Right lobe of liver (tissue), 4 donors: ENCODE measurements around the gene TM9SF2.

Experiments
- POLR2A ChIP-seq: fragments of 450-650 bp; IDR thresholded peaks from one replicate; pipeline ENCODE4 v1.6.1; 2017; ENCODE audit warnings: antibody characterized with exemption, mild to moderate bottlenecking
- TF ChIP-seq, protein P1 (sequence below), 4 donors: fragments of 200-600 bp in 3 of 4; fragments of 450-650 bp in 1 of 4; IDR thresholded peaks; one replicate each; pipeline versions ENCODE4 v1.5.1 to v1.8.0; 2016 to 2022; ENCODE audit warnings: antibody characterized with exemption in 4 of 4, mild to moderate bottlenecking in 2 of 4
- donor health status: DM: no; HTN: no; CAD: no.
- donor health status: DM: no; HTN: no; CAD: no.
- donor health status: DM: no; HTN: yes; CAD: no.

DNA sequence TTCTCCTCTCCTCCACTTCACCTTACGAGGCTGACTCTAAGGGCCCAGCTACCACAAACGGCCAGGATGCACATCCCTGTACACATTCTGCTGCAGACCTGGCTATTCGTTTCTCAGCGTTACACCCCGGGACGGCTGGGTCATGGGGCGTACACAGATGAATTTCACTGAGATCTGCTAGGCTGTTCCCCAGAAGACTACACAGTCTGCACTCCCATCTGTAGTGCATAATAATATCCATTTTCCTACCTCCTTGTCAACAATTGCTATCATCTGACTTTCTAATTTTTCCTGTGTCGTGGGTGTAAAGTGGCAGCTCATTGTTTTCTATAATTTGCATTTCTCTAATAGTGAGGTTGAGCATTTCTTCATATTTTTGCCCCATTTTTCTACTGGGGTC is 85.7 kb downstream of the TM9SF2 start:
- TF ChIP-seq, protein P1, sequence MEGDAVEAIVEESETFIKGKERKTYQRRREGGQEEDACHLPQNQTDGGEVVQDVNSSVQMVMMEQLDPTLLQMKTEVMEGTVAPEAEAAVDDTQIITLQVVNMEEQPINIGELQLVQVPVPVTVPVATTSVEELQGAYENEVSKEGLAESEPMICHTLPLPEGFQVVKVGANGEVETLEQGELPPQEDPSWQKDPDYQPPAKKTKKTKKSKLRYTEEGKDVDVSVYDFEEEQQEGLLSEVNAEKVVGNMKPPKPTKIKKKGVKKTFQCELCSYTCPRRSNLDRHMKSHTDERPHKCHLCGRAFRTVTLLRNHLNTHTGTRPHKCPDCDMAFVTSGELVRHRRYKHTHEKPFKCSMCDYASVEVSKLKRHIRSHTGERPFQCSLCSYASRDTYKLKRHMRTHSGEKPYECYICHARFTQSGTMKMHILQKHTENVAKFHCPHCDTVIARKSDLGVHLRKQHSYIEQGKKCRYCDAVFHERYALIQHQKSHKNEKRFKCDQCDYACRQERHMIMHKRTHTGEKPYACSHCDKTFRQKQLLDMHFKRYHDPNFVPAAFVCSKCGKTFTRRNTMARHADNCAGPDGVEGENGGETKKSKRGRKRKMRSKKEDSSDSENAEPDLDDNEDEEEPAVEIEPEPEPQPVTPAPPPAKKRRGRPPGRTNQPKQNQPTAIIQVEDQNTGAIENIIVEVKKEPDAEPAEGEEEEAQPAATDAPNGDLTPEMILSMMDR (IDR thresholded peaks at IDR 0.05), result no peak
- no peak for TF ChIP-seq POLR2A
